ENCODE data around the gene TNRC18. TPM values are rescaled to one million over a fixed set of nuclear protein-coding genes. Genes with fewer than 3 reads are reported as not detected.

Gene TNRC18
- polyA plus RNA-seq, 1 donor from 2014 or later = 23.6 TPM

- H3K4me2 ChIP-seq (ENCODE audit: low read length) = no peak overlapping the region
- no peak overlapping the region for H2AFZ ChIP-seq (ENCODE audit: low read depth, low read length)
- H4K20me1 ChIP-seq (ENCODE audit: insufficient read depth) = no peaks in the 10 kb centered on the region
- no peaks in the 10 kb centered on the region for H3K27me3 ChIP-seq (ENCODE audit: insufficient read depth, low read depth, low read length)
- H3K27ac ChIP-seq (ENCODE audit: low read length) = no peak overlapping the region
- no peak for TF ChIP-seq SMC3 (conservative IDR thresholded peaks at IDR 0.05; ENCODE audit: poor library complexity)
- TF ChIP-seq EZH2 (IDR thresholded peaks at IDR 0.05; ENCODE audit: borderline replicate concordance, insufficient read depth, low read length, poor library complexity, severe bottlenecking) = no peak
- no peak for TF ChIP-seq RAD21 (conservative IDR thresholded peaks at IDR 0.05)
- no peak for TF ChIP-seq POLR2AphosphoS5 (IDR thresholded peaks at IDR 0.05)
- TF ChIP-seq REST (IDR thresholded peaks at IDR 0.05; ENCODE audit: borderline replicate concordance) = no peak
- no peak for TF ChIP-seq TAF1 (IDR thresholded peaks at IDR 0.05; ENCODE audit: low read depth)
- TF ChIP-seq CTCF (IDR thresholded peaks at IDR 0.05; ENCODE audit: poor library complexity, severe bottlenecking) = no peak
- no peak for TF ChIP-seq MXI1 (conservative IDR thresholded peaks at IDR 0.05; ENCODE audit: poor library complexity, severe bottlenecking)
- no peak for TF ChIP-seq EP300 (conservative IDR thresholded peaks at IDR 0.05; ENCODE audit: poor library complexity, severe bottlenecking)
- H3K9me3 ChIP-seq (ENCODE audit: low read length) = no peaks in the 10 kb centered on the region
- no peak overlapping the region for H3K9ac ChIP-seq (ENCODE audit: low read length)
- H3K9me2 ChIP-seq (ENCODE audit: insufficient read depth, low read length) = no peaks in the 10 kb centered on the region
- H3K4me3 ChIP-seq (ENCODE audit: low read length) = no peak overlapping the region
- peaks cover 65% of the 10 kb centered on the region for H3K79me2 ChIP-seq (replicated peaks; ENCODE audit: insufficient read depth, low read length)
- peaks cover 8% of the 10 kb centered on the region for H3K36me3 ChIP-seq (ENCODE audit: insufficient read depth, low read length)
- no peaks in the 10 kb centered on the region for H3F3A ChIP-seq (ENCODE audit: insufficient read depth, low read length, poor library complexity, severe bottlenecking)
These were observed 59.9 kb downstream of the TNRC18 start for GRCh38 chr7:5363729-5364128.

GRCh38 chr7:5362466-5362865 lies 61.2 kb downstream of the TNRC18 start:
- Histone ChIP-seq H3K9me3 (ENCODE audit: low read length) (no peaks in the 10 kb centered on the region), H3F3A (ENCODE audit: insufficient read depth, low read length, poor library complexity, severe bottlenecking) (no peaks in the 10 kb centered on the region), H3K27me3 (ENCODE audit: insufficient read depth, low read depth, low read length) (no peaks in the 10 kb centered on the region), H3K9me2 (ENCODE audit: insufficient read depth, low read length) (no peaks in the 10 kb centered on the region), H4K20me1 (ENCODE audit: insufficient read depth) (no peaks in the 10 kb centered on the region), H3K4me2 (ENCODE audit: low read length) (no peak overlapping the region), H2AFZ (ENCODE audit: low read depth, low read length) (no peak overlapping the region), H3K9ac (ENCODE audit: low read length) (no peak overlapping the region), H3K4me3 (ENCODE audit: low read length) (no peak overlapping the region), H3K27ac (ENCODE audit: low read length) (no peak overlapping the region), H3K36me3 (ENCODE audit: insufficient read depth, low read length) (peaks cover 8% of the 10 kb centered on the region), H3K79me2 (replicated peaks; ENCODE audit: insufficient read depth, low read length) (peaks cover 53% of the 10 kb centered on the region)
- TF ChIP-seq RAD21 (conservative IDR thresholded peaks at IDR 0.05) (no peak), EP300 (conservative IDR thresholded peaks at IDR 0.05; ENCODE audit: poor library complexity, severe bottlenecking) (no peak), POLR2AphosphoS5 (IDR thresholded peaks at IDR 0.05) (no peak), SMC3 (conservative IDR thresholded peaks at IDR 0.05; ENCODE audit: poor library complexity) (no peak), MXI1 (conservative IDR thresholded peaks at IDR 0.05; ENCODE audit: poor library complexity, severe bottlenecking) (no peak), REST (IDR thresholded peaks at IDR 0.05; ENCODE audit: borderline replicate concordance) (no peak), TAF1 (IDR thresholded peaks at IDR 0.05; ENCODE audit: low read depth) (no peak), CTCF (IDR thresholded peaks at IDR 0.05; ENCODE audit: poor library complexity, severe bottlenecking) (no peak), EZH2 (IDR thresholded peaks at IDR 0.05; ENCODE audit: borderline replicate concordance, insufficient read depth, low read length, poor library complexity, severe bottlenecking) (no peak)
